Prostate gland (tissue), 2 donors: ENCODE data around the gene CTNND2. TPM values are rescaled to one million over a fixed set of nuclear protein-coding genes. Genes with fewer than 3 reads are reported as not detected.

Source experiments
- DNase-seq: peaks from one replicate; pipeline ENCODE4 v3.0.0-alpha.2; 2019; ENCODE audit warnings: low spot score
- H3K27ac ChIP-seq, 2 donors: fragments of 200-600 bp; sonication (generic); 2 replicates each; pipeline ENCODE4 v1.5.1; 2017 to 2019
- H3K27me3 ChIP-seq: fragments of 200-600 bp; sonication (generic); replicated peaks from 2 replicates; pipeline ENCODE4 v1.5.1; 2019; ENCODE audit not compliant: insufficient read depth
- H3K36me3 ChIP-seq, 2 donors: fragments of 200-600 bp; sonication (generic); 1 replicate in 1 of 2; 2 replicates in 1 of 2; pipeline versions ENCODE4 v1.5.1 to v1.8.1; 2017 to 2019
- H3K4me1 ChIP-seq: fragments of 200-600 bp; sonication (generic); replicated peaks from 2 replicates; pipeline ENCODE4 v1.5.1; 2019
- H3K4me3 ChIP-seq, 2 donors: fragments of 200-600 bp; sonication (generic); 2 replicates each; pipeline ENCODE4 v1.5.1; 2017 to 2019
- H3K9me3 ChIP-seq: fragments of 200-600 bp; sonication (generic); 2 replicates; pipeline ENCODE4 v1.5.1; 2017
- POLR2A ChIP-seq: fragments of 450-650 bp; IDR thresholded peaks from one replicate; pipeline ENCODE4 v1.6.1; 2016; ENCODE audit warnings: antibody characterized with exemption, mild to moderate bottlenecking
- POLR2AphosphoS5 ChIP-seq: sonication (generic); formaldehyde crosslinking; IDR thresholded peaks from one replicate; pipeline ENCODE4 v1.6.1; 2017; ENCODE audit warnings: antibody characterized with exemption
- WGBS: methylation state at CpG from one replicate; pipeline ENCODE4 v1.1.5; 2018; 5-methylcytosine and 5-hydroxymethylcytosine counted together
- intact Hi-C: fragments of 100-400 bp; cut with DNase I; formaldehyde crosslinking; loops from one replicate; pipeline ENCODE4 v1.14.2; 2022
- total RNA-seq, 2 donors: library from RNA; depleted of rRNA; stranded (reverse); fragments of >200 nt; gene quantifications; one replicate each; pipeline ENCODE4 v1.1.0, GENCODE V29; 2016
- TF ChIP-seq, protein P1 (sequence below), 4 experiments: fragments of 200-600 bp in 2 of 4; fragments of 450-650 bp in 2 of 4; sonication (generic) in 2 of 4; IDR thresholded peaks; 1 replicate in 3 of 4; 2 replicates in 1 of 4; pipeline ENCODE4 v1.5.1; 2016 to 2019; ENCODE audit warnings: antibody characterized with exemption in 4 of 4, mild to moderate bottlenecking in 2 of 4, moderate library complexity in 2 of 4

Gene CTNND2
- total RNA-seq, 2 donors from 2014 or later, result 5.5 to 11.2 TPM

- TF ChIP-seq, protein P1, sequence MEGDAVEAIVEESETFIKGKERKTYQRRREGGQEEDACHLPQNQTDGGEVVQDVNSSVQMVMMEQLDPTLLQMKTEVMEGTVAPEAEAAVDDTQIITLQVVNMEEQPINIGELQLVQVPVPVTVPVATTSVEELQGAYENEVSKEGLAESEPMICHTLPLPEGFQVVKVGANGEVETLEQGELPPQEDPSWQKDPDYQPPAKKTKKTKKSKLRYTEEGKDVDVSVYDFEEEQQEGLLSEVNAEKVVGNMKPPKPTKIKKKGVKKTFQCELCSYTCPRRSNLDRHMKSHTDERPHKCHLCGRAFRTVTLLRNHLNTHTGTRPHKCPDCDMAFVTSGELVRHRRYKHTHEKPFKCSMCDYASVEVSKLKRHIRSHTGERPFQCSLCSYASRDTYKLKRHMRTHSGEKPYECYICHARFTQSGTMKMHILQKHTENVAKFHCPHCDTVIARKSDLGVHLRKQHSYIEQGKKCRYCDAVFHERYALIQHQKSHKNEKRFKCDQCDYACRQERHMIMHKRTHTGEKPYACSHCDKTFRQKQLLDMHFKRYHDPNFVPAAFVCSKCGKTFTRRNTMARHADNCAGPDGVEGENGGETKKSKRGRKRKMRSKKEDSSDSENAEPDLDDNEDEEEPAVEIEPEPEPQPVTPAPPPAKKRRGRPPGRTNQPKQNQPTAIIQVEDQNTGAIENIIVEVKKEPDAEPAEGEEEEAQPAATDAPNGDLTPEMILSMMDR (IDR thresholded peaks at IDR 0.05), result no peak
- TF ChIP-seq POLR2A (no peak), POLR2AphosphoS5 (no peak)
- no peaks in the 10 kb centered on the region for H3K9me3 ChIP-seq
- no peak for DNase-seq
- 80% methylated on average over 12 of the region's 12 CpGs for WGBS
- no peaks in the 10 kb centered on the region for H3K4me1 ChIP-seq
- H3K4me3 ChIP-seq, result no peak overlapping the region
- H3K36me3 ChIP-seq, result no peaks in the 10 kb centered on the region
- no peaks in the 10 kb centered on the region for H3K27me3 ChIP-seq
- intact Hi-C loops, result no loop called here
- H3K27ac ChIP-seq, result no peak overlapping the region
These were observed 400.0 kb downstream of the CTNND2 start for GRCh38 chr5:11504065-11504885.

DNA sequence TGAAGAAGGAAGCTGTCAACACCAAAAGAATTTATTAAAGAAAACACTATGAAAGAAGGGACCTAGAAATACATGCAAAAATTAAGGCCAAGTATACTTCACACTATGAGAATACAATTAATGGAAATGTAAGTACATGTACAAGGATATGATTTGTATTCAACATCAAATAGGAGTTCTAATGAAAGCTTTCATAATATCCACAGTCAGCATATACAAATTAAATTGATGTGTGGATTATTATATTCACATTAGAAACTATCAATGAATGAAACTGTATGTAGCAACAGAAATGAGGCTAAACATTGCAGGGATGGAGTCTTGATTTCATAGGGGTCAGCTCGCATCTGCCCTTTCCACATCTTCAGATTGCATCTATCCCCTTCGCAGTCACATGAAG, 401.5 kb downstream of the CTNND2 start:
- Histone ChIP-seq H3K27me3 (no peaks in the 10 kb centered on the region), H3K27ac (no peak overlapping the region), H3K9me3 (no peaks in the 10 kb centered on the region), H3K4me1 (no peaks in the 10 kb centered on the region), H3K36me3 (no peaks in the 10 kb centered on the region), H3K4me3 (no peak overlapping the region)
- intact Hi-C loops, result no loop called here
- DNase-seq, result no peak
- WGBS, result 75% methylated on average over 2 of the region's 2 CpGs
- TF ChIP-seq POLR2A (no peak), POLR2AphosphoS5 (no peak)
- TF ChIP-seq, protein P1 (IDR thresholded peaks at IDR 0.05), result no peak

GRCh38 chr5:11497651-11498050, 406.6 kb downstream of the CTNND2 start:
- no peaks in the 10 kb centered on the region for H3K27me3 ChIP-seq
- DNase-seq, result no peak
- 91% methylated on average over 1 of the region's 1 CpG for WGBS
- H3K9me3 ChIP-seq, result no peaks in the 10 kb centered on the region
- H3K27ac ChIP-seq, result no peak overlapping the region
- no peaks in the 10 kb centered on the region for H3K4me1 ChIP-seq
- intact Hi-C loops, result loop anchor here (10.0 kb wide), 1 partner anchor 233 kb away; no protein-coding TSS in a partner anchor
- no peaks in the 10 kb centered on the region for H3K36me3 ChIP-seq
- no peak for TF ChIP-seq POLR2AphosphoS5
- TF ChIP-seq, protein P1 (IDR thresholded peaks at IDR 0.05), result no peak
- TF ChIP-seq POLR2A, result no peak
- no peak overlapping the region for H3K4me3 ChIP-seq

GRCh38 chr5:11496137-11496719, 408.0 kb downstream of the CTNND2 start:
- 42% methylated on average over 1 of the region's 1 CpG for WGBS
- Histone ChIP-seq H3K27ac (no peak overlapping the region), H3K9me3 (no peaks in the 10 kb centered on the region), H3K4me3 (no peak overlapping the region), H3K36me3 (no peaks in the 10 kb centered on the region), H3K27me3 (no peaks in the 10 kb centered on the region), H3K4me1 (no peaks in the 10 kb centered on the region)
- TF ChIP-seq POLR2AphosphoS5 (no peak), POLR2A (no peak)
- TF ChIP-seq, protein P1 (IDR thresholded peaks at IDR 0.05), result no peak
- DNase-seq, result no peak
- intact Hi-C loops, result loop anchor here (10.0 kb wide), 1 partner anchor 231 kb away; no protein-coding TSS in a partner anchor
